Measurements from ENCODE around the gene DNAH5. TPM values are rescaled to one million over a fixed set of nuclear protein-coding genes. Genes with fewer than 3 reads are reported as not detected.

Gene DNAH5
- total and polyA plus RNA-seq, 2 experiments from 2014 or later = 0.56 to 0.97 TPM

DNA sequence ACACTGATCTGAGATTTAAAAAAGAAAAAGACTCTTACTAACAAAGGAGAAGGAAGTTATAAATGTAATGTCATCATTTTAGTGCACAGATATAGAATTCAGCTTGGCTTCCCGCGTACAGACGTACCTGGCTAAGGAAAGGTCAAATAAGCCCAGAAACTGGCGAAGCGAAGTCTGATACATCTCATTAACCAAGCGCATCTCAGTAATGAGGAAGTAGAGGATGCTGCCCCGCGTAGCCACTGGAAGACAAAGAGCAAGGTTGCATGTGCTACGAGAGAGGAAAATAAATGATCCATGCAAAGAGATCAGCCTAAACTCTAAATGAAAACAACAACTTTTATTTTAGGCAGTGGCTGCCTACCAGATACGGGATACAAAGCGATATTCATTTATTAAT lies 208.8 kb downstream of the DNAH5 start:
- no peaks in the 10 kb centered on the region for H3K4me1 Mint-ChIP-seq
- Histone ChIP-seq H3K27me3 (ENCODE audit: insufficient read depth) (no peaks in the 10 kb centered on the region), H3K27ac (ENCODE audit: low read depth) (no peak overlapping the region), H3F3A (replicated peaks; ENCODE audit: low read depth) (no peaks in the 10 kb centered on the region), H3K4me2 (no peak overlapping the region), H3K36me3 (ENCODE audit: insufficient read depth) (no peaks in the 10 kb centered on the region), H3K4me3 (no peak overlapping the region), H2AFZ (no peak overlapping the region), H3K4me1 (ENCODE audit: insufficient read depth) (no peaks in the 10 kb centered on the region), H3K9me2 (ENCODE audit: insufficient read depth) (peaks cover 16% of the 10 kb centered on the region), H4K20me1 (replicated peaks; ENCODE audit: insufficient read depth) (no peaks in the 10 kb centered on the region), H3K79me2 (replicated peaks; ENCODE audit: insufficient read depth) (no peaks in the 10 kb centered on the region)
- no peak overlapping the region for H3K27ac Mint-ChIP-seq
- peak; percentile 1 for DNase-seq (ENCODE audit: low spot score)
- H3K27me3 Mint-ChIP-seq (ENCODE audit: insufficient read depth, low read depth, poor library complexity) = no peaks in the 10 kb centered on the region
- TF ChIP-seq, protein P1, sequence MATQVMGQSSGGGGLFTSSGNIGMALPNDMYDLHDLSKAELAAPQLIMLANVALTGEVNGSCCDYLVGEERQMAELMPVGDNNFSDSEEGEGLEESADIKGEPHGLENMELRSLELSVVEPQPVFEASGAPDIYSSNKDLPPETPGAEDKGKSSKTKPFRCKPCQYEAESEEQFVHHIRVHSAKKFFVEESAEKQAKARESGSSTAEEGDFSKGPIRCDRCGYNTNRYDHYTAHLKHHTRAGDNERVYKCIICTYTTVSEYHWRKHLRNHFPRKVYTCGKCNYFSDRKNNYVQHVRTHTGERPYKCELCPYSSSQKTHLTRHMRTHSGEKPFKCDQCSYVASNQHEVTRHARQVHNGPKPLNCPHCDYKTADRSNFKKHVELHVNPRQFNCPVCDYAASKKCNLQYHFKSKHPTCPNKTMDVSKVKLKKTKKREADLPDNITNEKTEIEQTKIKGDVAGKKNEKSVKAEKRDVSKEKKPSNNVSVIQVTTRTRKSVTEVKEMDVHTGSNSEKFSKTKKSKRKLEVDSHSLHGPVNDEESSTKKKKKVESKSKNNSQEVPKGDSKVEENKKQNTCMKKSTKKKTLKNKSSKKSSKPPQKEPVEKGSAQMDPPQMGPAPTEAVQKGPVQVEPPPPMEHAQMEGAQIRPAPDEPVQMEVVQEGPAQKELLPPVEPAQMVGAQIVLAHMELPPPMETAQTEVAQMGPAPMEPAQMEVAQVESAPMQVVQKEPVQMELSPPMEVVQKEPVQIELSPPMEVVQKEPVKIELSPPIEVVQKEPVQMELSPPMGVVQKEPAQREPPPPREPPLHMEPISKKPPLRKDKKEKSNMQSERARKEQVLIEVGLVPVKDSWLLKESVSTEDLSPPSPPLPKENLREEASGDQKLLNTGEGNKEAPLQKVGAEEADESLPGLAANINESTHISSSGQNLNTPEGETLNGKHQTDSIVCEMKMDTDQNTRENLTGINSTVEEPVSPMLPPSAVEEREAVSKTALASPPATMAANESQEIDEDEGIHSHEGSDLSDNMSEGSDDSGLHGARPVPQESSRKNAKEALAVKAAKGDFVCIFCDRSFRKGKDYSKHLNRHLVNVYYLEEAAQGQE (IDR thresholded peaks at IDR 0.05; ENCODE audit: unreplicated experiment) = no peak
- TF ChIP-seq CREB1 (CRISPR knock-in tag; IDR thresholded peaks at IDR 0.05; ENCODE audit: low read depth) = no peak
- TF ChIP-seq, protein P2, sequence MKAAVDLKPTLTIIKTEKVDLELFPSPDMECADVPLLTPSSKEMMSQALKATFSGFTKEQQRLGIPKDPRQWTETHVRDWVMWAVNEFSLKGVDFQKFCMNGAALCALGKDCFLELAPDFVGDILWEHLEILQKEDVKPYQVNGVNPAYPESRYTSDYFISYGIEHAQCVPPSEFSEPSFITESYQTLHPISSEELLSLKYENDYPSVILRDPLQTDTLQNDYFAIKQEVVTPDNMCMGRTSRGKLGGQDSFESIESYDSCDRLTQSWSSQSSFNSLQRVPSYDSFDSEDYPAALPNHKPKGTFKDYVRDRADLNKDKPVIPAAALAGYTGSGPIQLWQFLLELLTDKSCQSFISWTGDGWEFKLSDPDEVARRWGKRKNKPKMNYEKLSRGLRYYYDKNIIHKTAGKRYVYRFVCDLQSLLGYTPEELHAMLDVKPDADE (IDR thresholded peaks at IDR 0.05) = no peak
- H3K36me3 Mint-ChIP-seq (ENCODE audit: low read depth) = no peaks in the 10 kb centered on the region
- no peaks in the 10 kb centered on the region for H3K9me3 Mint-ChIP-seq
- no peak overlapping the region for H3K4me3 Mint-ChIP-seq
- no peak for ATAC-seq

DNA sequence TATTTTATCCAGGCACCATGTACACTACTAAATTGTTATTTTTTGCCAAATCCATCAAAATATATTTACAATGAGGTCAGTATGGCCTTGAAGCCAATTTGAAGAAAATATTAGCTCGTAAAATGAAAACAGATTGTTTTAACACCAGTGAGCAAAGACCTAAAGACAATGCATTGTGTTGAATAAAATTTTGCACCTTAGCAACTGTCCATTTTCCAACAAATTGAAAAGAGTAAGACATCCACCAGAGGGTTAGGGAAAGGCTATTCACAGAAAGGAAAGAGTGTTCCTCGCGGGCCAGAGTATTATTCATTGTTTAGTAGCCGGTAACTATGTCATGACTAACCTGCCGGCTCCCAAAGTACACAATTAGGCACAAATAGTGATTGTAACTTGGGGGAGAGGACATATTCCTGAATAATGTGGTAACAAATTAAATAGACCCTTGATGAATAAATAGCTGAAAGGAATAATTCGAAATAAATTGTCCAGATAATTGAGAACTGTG lies 213.3 kb downstream of the DNAH5 start:
- H3K4me3 Mint-ChIP-seq = no peak overlapping the region
- Histone ChIP-seq H3K4me3 (no peak overlapping the region), H3K79me2 (replicated peaks; ENCODE audit: insufficient read depth) (no peaks in the 10 kb centered on the region), H4K20me1 (replicated peaks; ENCODE audit: insufficient read depth) (no peaks in the 10 kb centered on the region), H3K4me1 (ENCODE audit: insufficient read depth) (no peaks in the 10 kb centered on the region), H3K36me3 (ENCODE audit: insufficient read depth) (no peaks in the 10 kb centered on the region), H3K9me2 (ENCODE audit: insufficient read depth) (peaks cover 9% of the 10 kb centered on the region; the same call in 1 of the 2 replicates), H3K4me2 (no peak overlapping the region), H2AFZ (no peak overlapping the region), H3F3A (replicated peaks; ENCODE audit: low read depth) (no peaks in the 10 kb centered on the region), H3K27me3 (ENCODE audit: insufficient read depth) (no peaks in the 10 kb centered on the region), H3K27ac (ENCODE audit: low read depth) (no peak overlapping the region)
- DNase-seq (ENCODE audit: low spot score) (no peak), ATAC-seq (no peak)
- H3K27ac Mint-ChIP-seq = no peak overlapping the region
- H3K9me3 Mint-ChIP-seq = no peaks in the 10 kb centered on the region
- H3K36me3 Mint-ChIP-seq (ENCODE audit: low read depth) = no peaks in the 10 kb centered on the region
- H3K27me3 Mint-ChIP-seq (ENCODE audit: insufficient read depth, low read depth, poor library complexity) = no peaks in the 10 kb centered on the region
- H3K4me1 Mint-ChIP-seq = no peaks in the 10 kb centered on the region
- TF ChIP-seq, protein P1 (IDR thresholded peaks at IDR 0.05; ENCODE audit: unreplicated experiment) = no peak
- TF ChIP-seq EZH2 (IDR thresholded peaks at IDR 0.05; ENCODE audit: low read depth, unreplicated experiment) (no peak), CREB1 (CRISPR knock-in tag; IDR thresholded peaks at IDR 0.05; ENCODE audit: low read depth) (no peak)
- TF ChIP-seq, protein P3, sequence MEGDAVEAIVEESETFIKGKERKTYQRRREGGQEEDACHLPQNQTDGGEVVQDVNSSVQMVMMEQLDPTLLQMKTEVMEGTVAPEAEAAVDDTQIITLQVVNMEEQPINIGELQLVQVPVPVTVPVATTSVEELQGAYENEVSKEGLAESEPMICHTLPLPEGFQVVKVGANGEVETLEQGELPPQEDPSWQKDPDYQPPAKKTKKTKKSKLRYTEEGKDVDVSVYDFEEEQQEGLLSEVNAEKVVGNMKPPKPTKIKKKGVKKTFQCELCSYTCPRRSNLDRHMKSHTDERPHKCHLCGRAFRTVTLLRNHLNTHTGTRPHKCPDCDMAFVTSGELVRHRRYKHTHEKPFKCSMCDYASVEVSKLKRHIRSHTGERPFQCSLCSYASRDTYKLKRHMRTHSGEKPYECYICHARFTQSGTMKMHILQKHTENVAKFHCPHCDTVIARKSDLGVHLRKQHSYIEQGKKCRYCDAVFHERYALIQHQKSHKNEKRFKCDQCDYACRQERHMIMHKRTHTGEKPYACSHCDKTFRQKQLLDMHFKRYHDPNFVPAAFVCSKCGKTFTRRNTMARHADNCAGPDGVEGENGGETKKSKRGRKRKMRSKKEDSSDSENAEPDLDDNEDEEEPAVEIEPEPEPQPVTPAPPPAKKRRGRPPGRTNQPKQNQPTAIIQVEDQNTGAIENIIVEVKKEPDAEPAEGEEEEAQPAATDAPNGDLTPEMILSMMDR (conservative IDR thresholded peaks at IDR 0.05; ENCODE audit: low read depth in 2 of 2) = no peak

Measured in GM23338 (cell line).